Erythroblast (primary cell): ENCODE results near the gene NDUFS1.

Experiments
- GATA1 ChIP-seq: IDR thresholded peaks from 2 replicates; pipeline ENCODE4 v1.6.1; 2011; ENCODE audit warnings: low read depth, mild to moderate bottlenecking, control low read depth, low read length, moderate library complexity
- POLR2A ChIP-seq: IDR thresholded peaks from 2 replicates; pipeline ENCODE4 v1.6.1; 2011; ENCODE audit warnings: mild to moderate bottlenecking, low read length

DNA sequence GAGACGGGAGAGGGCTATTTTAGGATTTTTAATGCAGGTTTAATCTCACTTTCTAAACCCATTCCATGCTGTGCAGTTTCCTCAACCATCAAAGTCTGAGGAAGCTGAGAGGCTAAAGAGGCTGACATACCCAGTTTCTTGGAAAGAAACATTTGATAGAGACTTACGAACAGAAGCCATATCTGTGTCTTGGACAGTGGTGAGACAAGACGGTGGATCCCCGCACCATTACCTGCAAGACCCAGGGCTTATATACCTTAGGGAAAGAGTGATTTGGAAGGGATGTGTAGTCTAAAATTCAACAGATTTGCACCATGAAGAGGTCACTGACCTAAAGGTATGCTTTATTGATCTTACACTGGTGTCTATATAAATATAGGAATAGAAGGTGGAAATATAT is 13.9 kb upstream of the NDUFS1 start:
- TF ChIP-seq POLR2A, result no peak
- TF ChIP-seq GATA1, result no peak
